B cell (primary cell): ENCODE results near the gene TOGARAM1.

Experiments used
- CTCF ChIP-seq: fragments of 200-600 bp; IDR thresholded peaks from one replicate; pipeline ENCODE4 v1.8.0; 2022; ENCODE audit warnings: antibody characterized with exemption, mild to moderate bottlenecking
- EZH2 ChIP-seq: IDR thresholded peaks from 2 replicates; pipeline ENCODE4 v1.6.1; 2012; ENCODE audit warnings: borderline replicate concordance, low read depth, mild to moderate bottlenecking, moderate library complexity, low read length; ENCODE audit not compliant: insufficient read depth, poor library complexity, severe bottlenecking

- TF ChIP-seq CTCF, result no peak
- no peak for TF ChIP-seq EZH2
Observed at GRCh38 chr14:44971459-44971858, 9.5 kb downstream of the TOGARAM1 start.
